Measurements from ENCODE around the gene CORO1C.

Gene CORO1C

DNA sequence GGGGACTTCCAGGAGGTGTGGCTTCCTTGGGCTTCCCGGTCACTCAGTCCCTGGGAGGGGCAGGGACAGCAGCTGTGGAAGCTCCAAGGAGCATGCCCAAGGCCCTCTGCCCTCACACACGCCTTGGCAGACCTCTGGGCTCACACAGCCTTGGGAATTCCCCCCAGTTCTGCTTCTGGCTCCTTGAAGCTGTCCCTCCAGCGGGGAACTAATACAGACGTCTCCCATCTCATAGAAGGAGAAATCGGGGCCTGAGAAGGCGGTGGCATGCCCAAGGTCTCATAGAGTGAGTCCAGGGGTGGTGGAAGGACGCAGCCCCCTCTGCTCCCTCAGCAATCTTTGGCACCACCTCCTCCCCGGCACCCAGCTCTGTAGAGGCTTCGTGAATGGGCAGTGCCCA lies 117.8 kb downstream of the CORO1C start:
- no peak for DNase-seq

DNA sequence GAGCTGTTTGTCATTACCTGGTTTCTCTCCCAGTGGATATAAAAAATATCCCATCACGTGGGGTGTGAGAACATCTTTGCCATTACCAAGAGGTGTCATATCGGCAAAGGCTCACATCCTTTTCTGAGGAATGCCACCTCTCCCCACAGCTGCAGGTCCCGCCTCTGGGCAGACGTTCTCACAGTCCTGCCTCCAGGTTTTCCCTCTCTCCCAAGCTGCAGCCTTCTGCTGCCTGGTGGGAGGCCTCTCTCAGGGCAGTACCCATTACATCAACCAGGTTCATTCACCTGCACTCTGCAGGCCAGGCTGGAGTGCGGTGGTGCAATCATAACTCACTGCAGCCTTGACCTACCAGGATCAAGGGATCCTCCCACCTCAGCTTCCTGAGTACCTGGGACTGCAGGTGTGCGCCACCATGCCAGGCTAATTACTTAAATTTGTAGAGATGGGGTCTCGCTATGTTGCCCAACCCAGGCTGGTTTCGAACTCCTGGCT lies 118.5 kb downstream of the CORO1C start:
- DNase-seq = no peak

DNA sequence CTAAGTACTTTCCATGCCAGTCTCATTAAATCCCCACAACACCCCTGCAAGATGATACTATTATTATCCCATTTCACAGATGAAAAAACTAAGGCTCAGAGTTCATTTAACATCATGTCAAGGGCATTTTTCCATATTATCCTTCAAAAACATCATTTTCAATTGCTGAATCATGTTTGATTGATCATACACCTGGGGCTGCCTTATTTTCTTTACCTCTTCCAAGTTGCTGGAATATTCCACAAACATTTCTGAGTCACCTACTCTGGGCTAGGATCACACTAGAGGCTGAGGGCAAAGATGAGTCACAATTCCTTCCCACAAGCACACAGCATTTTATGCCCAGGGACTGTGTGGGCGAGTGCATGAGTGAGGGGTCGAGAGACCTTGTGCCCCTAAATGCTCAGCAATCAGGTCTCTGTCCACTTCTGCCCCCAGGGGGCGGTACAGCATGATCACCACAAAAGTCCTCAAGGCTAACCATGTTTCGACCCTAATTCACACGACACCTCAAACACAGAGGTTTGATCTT lies 119.4 kb downstream of the CORO1C start:
- DNase-seq = no peak

DNA sequence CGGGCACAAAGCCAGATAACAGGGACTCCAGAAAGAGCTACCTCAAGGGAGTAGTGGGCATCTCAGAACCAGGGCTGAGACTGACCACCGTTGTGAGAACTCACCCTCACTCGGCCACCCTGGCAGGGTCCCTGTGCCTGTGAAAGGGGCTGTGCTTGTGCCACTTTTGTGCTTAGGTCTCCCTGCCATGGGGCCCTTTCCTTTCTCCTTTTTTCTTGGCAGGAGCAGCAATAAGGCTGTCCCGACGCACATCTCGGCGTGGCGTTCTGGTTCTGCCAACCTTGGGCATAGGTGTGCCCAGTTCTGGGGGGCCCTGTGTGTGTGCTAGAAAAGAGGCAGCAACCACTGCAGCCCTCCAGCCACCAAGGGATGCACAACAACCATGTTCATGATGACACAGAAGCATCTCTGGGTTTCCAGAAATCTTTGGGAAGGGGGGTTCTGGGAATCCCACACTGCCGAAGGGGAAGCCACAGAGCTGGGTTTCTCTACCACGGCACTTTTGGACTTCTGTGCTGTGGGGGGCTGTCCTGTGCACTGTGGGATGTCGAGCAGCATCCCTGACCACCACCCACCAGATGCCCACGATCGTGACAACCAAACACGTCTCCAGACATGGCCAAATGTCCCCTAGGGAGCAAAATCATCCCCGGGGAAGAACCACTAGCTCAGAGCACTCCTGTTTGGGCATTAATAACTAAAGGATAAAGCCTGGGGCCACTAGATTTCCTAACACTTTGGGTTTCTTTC lies 120.3 kb downstream of the CORO1C start:
- no peak for DNase-seq

DNA sequence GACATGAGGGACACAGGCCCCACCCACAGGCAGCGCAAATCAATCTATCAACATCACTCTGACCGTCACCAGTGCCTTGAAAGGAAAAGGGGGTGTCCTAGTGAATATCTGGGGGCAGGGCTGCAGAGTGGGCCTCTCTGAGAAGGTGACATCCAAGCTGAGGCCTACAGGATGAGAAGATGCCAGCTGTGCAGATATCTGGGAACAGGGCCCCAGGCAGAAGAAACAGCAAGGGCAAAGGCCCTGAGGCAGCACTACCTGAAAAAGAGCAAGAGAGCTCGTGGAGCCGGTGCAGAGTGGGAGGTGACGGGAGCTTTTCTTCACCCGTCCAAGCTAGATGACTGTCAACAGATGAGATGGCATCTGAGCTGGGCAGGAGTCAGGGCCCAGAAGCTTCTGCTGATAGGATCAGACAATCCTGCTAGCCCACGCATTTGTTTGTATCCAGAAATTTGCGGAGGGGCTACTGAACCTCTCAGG lies 120.9 kb downstream of the CORO1C start:
- no peak for DNase-seq

DNA sequence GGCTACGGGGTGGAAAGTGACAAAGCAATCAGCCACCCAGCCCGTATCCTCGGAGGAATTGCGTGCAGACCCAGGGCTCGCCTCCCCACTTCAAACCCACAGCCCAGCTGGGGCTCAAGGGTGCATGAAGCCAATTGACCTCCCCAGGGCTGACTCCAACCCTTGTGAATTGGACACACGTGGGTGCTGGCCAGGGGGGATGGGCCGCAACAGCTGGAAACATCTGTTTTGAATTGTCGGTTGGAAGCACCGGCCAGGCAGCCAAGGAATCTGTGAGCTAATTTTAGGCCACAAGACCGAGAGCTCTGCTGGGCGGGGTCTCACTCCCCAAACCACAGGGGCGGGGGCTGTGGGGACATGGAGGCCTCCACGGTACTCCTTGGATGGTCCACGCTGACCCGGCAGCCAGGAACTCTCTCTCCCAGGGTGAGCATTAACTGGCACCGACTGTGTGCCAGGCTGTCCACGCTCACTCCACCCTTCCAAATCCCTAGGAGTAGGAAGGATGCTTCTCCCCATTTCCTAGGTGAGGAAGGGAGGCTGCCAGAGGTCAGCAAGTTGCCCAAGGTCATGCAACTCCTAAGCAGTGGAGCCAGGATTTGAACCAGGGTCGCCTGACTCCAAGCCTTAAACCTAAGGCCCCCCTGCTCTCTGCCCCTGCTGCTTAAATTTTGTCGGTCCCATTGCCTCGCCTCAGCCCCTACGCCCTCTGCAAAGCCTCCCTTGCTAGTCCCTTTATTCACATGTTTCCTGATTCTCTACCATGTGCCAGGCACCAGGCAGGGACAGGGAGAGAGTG lies 121.6 kb downstream of the CORO1C start:
- DNase-seq = no peak

DNA sequence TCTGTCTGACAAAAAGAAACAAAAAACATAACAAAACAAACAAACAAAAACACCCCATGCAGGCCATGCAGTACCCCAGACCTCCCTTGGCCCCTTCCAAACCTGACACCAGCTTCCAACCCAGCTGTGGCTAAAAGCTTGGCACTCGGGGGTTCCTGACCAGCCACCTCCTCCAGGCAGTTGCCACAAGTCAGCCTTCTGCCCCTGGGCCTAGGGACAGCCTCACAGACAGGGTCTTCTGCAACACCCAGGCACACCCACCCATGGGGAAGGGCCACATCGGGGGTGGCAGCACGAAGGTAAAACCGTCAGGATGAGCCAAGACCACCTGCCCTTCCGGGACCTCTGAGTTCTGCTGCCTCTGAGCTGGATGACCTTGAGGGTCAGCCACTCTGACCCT lies 122.7 kb downstream of the CORO1C start:
- no peak for DNase-seq

DNA sequence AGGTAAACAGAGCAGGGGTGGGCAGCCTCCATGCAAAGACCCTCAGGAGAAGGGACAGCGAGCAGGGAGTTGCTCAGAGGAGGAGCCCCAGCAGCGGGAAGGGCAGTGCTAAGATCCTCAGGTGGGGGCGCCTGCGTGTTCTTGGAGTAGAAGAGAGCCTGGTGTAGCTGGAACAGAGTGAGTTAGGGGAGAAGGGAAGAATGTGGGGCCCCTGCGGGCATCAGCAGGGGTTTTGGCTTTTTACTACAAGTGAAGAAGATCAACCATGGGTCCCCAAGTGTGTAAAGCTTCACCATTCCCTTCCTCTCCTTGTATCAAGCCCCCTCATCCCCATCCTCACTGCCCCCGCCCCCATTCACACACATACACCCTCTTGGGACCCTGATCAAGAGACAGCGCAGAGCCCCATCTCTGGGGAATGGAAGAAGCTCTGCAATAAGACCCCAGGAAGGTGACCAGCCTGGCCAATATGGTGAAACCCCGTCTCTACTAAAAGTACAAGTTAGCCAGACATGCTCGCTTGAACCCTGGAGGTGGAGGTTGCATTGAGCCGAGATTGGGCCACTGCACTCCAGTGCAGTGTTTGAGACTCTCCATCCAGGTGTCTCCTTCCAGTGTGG lies 123.2 kb downstream of the CORO1C start:
- DNase-seq = no peak

DNA sequence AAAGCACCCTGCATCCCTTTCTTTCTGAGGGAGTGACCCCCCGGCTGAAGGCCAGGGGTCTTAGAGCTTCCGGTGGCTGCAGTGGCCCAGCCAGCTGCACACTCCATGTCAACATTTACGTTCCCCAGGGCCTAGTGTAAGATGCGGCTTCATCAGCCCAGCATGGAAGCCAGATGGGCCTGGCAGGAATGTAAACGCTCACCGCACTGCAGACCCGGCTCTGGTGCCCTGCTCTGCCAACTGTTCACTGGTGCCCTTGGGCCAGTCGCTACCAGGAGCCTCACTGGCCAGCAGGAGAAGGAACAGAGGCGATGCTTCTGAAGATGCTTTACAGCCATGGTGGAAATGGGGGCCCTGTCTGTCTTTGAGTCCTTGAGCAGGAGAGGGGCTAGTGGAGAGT lies 124.8 kb downstream of the CORO1C start:
- DNase-seq = no peak

DNA sequence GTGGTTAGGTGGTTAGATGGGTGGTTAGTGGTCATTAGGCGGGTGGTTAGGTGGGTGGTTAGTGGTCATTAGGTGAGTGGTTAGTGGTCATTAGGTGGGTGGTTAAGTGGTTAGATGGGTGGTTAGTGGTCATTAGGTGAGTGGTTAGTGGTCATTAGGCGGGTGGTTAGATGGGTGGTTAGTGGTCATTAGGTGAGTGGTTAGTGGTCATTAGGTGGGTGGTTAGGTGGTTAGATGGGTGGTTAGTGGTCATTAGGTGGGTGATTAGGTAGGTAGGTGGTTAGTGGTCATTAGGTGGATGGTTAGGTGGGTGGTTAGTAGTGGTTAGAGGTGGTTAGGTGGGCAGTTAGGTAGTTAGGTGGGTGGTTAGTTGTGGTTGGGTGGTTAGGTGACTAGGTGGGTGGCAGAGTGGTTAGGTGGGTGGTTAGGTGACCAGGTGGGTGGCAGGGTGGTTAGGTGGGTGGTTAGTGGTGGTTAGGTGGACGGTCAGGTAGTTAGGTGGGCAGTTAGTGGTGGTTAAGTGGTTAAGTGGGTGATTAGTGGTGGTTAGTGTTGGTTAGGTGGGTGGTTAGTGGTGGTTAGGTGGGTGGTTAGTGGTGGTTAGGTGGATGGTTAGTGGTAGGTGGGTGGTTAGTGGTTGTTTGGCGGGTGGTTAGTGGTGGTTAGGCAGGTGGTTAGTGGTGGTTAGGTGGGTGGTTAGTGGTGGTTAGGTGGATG lies 125.5 kb downstream of the CORO1C start:
- DNase-seq = no peak

DNA sequence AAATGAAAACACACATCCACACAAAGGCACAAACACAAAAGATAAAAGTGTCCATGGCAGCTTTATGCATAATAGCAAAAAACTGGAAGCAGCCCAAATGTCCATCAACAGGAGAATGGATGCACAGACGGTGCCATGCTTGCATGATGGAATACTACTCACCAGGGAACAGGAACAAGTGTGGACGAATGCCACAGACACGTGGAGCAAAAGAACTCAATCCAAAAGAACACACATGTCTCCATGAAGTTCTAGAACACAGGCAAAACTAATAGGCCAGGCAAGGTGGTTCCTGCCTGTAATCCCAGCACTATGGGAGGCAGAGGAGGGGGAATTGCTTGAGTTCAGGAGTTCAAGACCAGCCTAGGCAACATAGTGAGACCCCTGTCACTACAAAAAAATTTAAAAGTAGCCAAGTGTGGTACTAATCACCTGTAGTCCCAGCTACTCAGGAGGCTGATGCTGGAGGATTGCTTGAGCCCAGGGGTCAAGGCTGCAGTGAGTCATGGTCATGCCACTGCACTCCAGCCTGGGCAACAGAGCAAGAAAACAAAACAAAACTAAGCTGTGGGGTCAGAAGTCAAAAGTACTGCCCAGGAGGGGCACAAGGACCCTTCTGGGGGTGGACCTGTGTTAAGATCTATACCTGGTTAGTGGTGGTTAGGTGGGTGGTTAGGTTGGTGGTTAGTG lies 126.2 kb downstream of the CORO1C start:
- no peak for DNase-seq

DNA sequence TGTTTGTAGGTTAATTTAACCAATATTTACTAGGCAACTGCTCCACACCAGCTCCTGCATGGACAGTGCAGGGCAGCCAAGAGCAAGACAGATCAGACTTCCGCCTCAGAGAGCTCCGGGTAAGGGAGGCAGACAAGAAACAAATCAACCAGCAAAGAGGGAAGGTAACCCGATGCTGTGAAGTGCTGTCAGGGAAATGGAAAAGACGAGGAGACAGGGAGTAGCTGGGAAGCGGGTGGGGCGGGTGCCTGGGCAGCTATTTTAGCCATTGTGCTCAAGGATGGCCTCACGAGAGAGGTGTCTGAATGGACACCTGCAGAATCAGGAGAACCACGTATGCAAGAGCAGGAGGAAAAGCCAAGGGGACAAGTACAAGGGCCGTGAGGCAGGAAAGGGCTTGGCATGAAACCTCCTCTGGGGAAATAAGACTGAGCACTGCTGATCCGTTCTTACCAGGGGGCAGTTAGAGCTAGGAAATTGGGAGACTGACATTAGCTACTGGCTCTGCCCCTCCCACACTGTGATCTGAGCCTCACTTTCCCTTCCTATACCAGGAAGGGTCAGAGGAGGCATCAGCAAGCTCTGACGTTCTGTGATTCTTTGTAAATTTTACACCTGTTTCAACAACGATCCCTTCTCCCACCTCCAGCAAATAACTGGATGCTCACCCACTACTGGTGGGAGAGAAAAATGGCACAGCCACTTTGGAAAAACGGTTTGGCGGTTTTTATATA lies 126.9 kb downstream of the CORO1C start:
- DNase-seq = no peak

DNA sequence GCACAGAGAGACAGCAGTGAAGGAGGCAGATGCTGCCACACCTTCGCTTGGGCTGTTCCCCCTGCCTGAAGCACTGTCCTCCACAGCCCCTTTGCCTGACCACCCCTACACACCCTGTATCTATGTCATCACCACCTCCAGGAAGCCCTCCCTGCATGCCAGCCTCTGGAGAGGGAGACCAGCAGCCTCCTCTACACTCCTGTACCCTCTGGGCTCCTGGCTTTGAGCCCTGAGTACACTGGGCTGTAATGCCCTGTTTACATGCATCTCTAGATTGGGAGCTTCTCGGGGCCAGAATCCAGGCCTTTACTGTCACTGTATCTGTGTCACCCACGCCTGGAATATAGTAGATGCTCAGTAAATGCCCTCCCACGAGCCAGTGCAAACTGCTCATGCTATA lies 127.6 kb downstream of the CORO1C start:
- DNase-seq = no peak

DNA sequence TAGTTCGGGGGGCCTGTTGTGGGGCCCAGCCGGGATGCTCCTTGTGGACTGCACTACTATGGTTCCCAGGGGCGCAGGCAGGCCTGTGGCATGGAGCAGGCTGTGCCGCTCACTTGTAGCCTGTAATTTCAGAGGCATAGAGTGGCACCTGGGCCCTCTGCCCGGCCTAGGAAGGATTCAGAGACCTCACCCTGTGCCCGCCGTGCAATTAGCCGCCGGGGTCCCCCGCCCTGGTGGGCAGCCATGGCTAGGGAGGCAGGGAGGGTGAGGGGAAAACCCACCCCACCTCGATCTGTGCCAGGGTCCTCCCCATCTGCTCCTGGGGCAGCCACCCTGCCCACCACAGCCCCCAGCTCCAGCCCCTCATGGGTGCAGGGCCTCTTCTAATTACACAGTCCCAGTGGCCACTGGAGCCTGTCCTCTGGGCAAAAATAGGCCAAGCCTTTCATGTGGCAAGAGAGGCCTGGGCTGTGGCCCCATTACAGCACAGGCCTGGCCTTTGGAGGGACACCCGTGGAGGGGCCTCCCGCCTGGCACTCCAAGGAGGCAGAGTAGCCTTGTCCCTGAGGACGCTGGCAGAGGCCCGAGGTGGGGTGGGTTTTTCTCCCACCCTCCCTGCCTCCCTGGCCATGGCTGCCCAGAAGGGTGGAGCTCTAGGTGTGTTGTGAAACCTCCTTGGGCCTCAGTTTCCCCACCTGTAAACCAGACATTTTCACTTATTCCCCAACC lies 128.2 kb downstream of the CORO1C start:
- no peak for DNase-seq

DNA sequence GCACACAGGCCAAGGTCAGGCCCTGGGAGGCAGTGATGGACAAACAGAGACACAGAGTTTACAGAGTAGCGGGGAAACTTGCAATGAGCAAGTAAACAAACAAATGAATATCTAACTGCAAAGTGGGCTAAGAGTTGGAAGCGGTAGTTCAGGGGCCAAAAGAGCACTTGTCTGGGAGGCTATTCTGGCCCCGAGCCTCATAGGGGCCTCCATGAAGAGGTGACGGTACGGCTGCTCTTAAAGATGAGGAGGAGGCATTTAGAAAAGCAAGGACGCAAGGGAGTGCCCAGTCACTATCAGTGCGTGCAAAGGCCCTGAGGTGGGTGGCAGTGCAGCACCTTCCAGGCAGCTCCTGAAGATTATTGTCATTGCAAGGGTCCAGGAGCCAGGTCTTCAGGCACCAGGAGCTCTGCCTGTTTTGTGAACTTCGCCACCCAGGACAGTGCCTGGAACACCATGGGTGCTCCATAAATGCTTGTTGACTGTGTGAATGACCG lies 129.1 kb downstream of the CORO1C start:
- DNase-seq = no peak

DNA sequence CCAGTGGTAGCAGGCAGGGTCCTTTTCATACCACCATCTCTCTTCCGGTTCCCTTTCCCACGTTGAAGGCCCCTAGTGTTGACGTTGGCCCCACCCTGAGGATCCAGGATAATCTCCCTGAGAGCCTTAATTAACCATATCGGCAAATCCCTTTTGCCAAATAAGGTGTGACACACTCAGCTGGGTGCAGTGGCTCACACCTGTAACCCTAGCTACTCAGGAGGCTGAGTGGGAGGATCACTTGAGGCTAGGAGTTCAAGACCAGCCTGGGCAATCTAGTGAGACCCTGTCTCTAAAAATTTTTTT lies 130.7 kb downstream of the CORO1C start:
- no peak for DNase-seq

DNA sequence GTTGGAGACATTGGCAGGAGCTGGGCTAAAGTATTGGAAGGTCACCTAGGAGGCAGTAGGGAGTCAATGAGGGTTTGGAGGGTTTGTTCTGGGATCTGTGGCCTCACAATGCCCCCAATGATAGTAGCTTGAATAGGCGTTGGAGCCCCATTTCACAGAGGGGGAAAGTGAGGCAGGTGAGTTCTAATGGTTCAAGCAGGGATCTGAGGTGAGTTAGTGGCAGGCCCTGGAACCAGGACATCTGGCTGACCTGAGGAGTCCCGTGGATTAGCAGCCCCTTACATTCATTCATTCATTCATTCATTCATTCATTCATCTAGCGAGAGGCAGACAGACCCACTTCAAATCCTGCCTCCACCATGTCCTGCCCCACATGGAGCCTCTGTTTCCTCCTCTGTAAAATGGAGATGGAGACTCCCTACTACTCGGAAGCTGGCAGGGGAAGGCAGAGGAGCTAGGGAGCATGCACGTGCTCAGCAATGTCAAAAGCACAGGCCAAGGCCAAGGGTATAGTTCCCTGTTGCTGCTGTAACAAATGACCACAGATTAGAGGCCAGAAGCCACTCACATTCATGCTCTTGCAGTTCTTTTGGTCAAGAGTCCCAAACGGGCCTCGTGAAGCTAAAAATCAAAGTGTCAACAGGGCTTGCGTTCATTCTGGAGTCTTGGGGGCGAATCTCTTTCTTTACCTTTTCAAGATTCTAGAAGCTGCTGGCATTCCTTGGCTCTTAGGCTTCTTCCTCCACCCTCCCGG lies 131.2 kb downstream of the CORO1C start:
- DNase-seq = no peak

DNA sequence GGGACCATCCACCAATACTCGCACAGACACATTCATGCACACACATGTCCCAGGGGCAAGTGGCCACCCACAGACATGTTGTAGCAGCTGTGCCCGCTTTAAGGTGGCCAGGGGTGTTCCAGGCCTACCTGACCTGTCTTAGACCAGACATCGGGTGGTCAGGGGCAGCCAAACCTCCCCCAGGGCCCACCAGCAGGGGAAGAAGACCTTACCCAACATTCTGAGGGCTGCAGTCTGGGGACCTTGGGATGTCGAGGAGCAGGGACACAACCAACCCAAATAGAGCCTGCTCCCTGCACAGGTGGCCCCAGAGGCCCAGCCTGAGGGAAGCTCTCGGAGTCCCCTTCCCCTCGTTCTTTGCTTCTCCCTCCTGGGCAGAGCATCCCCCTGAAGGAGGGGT lies 131.8 kb downstream of the CORO1C start:
- no peak for DNase-seq

DNA sequence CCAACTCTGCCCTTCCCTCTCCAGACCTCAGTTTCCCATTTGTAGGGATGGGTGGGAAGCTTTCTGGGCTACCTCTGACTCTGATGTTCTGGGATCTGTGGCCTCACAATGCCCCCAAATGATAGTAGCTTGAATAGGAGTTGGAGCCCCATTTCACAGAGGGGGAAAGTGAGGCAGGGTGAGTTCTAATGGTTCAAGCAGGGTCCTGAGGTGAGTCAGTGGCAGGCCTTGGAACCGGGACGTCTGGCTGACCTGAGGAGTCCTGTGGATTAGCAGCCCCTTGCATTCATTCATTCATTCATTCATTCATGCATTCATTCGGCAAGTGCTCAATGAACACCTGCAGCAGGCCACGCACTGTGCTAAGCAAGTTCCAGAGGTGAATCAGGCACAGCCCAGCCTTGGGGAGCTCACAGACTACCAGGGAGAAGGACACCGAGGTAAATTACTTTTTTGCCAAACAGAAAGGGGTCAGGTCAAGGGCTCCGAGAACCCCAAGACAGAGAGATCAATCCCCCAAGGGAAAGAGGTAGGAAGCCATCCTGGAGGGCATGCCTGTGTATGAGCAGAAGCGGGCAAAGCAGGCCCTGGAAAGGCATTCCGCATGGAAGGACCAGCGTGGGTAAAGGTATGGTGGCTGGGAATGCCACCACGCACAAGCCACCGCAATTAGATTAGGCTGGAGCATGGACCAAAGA lies 132.6 kb downstream of the CORO1C start:
- DNase-seq = no peak
